Measurements from ENCODE around the gene CRK.

The CRK gene

GRCh38 chr17:1495265-1495989 lies 39.4 kb upstream of the CRK start:
- Histone ChIP-seq H3K36me3 (peaks cover 0 to 31% (median 14%) of the 10 kb centered on the region in 11 experiments; a peak in 11 of 22 replicates), H3K27ac (no peak overlapping the region), H3K9ac (no peak overlapping the region), H3K4me3 (no peak overlapping the region), H3K4me1 (peaks cover 45 to 54% (median 51%) of the 10 kb centered on the region in 10 experiments), H3K4me2 (no peak overlapping the region), H3K9me3 (replicated peaks in 1 of 11) (no peaks in the 10 kb centered on the region), H3K27me3 (peaks cover 15 to 37% (median 31%) of the 10 kb centered on the region in 11 experiments; a peak in 21 of 22 replicates), H4K20me1 (peaks cover 0 to 51% (median 30%) of the 10 kb centered on the region in 11 experiments; a peak in 17 of 22 replicates)
- no peak for TF ChIP-seq Cebpa-rat (IDR thresholded peaks at IDR 0.05)

DNA sequence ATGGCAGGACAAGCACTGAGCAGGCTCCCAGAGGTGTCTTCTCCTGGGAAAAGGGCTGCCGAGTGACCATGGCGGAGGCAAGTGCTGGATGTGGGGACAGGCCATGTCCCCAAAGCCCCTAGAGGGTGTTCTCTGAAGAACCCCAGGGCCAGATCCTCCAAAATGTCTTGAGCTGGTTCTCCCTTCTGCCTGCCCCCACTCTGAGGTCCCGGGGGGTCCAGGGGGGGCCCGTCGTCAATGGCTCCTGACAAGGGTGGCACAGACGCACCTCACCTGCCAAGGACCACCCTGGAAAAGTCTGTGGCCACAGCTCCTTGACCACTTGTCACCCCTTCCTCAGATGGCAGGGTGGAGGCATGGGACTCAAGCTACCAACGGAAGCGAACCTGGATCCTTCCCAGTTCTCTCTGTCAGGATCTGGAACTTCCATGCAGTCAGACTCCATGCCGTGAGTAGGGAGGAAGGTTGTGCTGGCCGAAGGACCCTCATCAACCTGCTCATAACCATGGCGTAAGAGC lies 38.8 kb upstream of the CRK start:
- H4K20me1 ChIP-seq = peaks cover 0 to 51% (median 34%) of the 10 kb centered on the region in 11 experiments; a peak in 17 of 22 replicates
- H3K4me1 ChIP-seq = peaks cover 52 to 60% (median 58%) of the 10 kb centered on the region in 10 experiments
- peaks cover 15 to 37% (median 31%) of the 10 kb centered on the region in 11 experiments; a peak in 21 of 22 replicates for H3K27me3 ChIP-seq
- H3K4me2 ChIP-seq = 0 out of 22 replicates have a peak overlapping the region, but pooled peaks of 1 of the 11 experiments have one; percentile 98
- H3K9ac ChIP-seq = no peak overlapping the region
- TF ChIP-seq Cebpa-rat (IDR thresholded peaks at IDR 0.05) = no peak
- peaks cover 0 to 31% (median 14%) of the 10 kb centered on the region in 11 experiments; a peak in 11 of 22 replicates for H3K36me3 ChIP-seq
- H3K27ac ChIP-seq = no peak overlapping the region
- H3K4me3 ChIP-seq = no peak overlapping the region
- no peaks in the 10 kb centered on the region for H3K9me3 ChIP-seq (replicated peaks in 1 of 11)

GRCh38 chr17:1494203-1494602 lies 38.2 kb upstream of the CRK start:
- Histone ChIP-seq H4K20me1 (peaks cover 0 to 53% (median 35%) of the 10 kb centered on the region in 11 experiments; a peak in 18 of 22 replicates), H3K27me3 (peaks cover 15 to 34% (median 30%) of the 10 kb centered on the region in 11 experiments; a peak in 21 of 22 replicates), H3K36me3 (peaks cover 0 to 31% (median 14%) of the 10 kb centered on the region in 11 experiments; a peak in 11 of 22 replicates), H3K4me1 (peaks cover 57 to 66% (median 61%) of the 10 kb centered on the region in 10 experiments), H3K4me2 (peak overlapping the region; percentile 94 to 99 (median 99); a peak in 18 of 22 replicates), H3K9ac (no peak overlapping the region), H3K27ac (no peak overlapping the region), H3K9me3 (replicated peaks in 1 of 11) (no peaks in the 10 kb centered on the region), H3K4me3 (no peak overlapping the region)
- no peak for TF ChIP-seq Cebpa-rat (IDR thresholded peaks at IDR 0.05)

DNA sequence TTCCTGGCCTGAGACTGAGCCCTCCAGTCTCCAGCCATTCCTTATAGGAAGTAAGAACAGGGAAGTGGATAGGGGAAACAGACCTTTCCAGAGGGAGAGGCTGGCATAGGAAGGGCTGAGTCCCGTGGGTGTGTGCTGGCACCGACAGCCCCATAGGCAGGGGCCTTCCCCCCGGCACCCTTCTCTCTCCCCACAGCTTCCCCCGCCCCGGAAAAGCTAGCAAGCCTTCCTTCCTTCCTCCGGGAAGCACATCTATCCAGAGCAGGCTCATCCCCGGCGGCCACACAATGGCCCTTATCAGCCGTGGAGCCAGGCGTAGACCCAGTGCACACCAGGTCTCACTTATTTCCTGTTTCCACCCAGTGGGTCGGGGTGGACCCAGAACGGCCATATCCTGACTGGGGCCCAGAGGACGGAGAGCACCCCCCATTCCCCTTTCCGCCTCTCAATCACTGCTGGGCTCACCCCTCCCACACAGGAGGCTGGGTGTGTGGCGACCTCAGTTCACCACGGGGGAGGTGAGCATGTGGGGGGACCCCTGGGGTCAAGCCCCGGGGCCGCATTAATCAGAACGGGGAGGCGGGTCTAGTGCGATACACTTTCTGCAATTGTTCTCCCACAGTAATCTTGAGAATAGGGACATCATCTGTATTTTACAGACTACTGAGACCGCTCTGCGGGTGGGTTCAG lies 37.4 kb upstream of the CRK start:
- Histone ChIP-seq H3K4me3 (peak overlapping the region in 8 of 10 experiments; percentile 3 to 27 (median 8); a peak in 2 of 20 replicates), H4K20me1 (peaks cover 0 to 60% (median 43%) of the 10 kb centered on the region in 11 experiments; a peak in 19 of 22 replicates), H3K36me3 (peaks cover 0 to 31% (median 14%) of the 10 kb centered on the region in 11 experiments; a peak in 11 of 22 replicates), H3K27me3 (peaks cover 9 to 31% (median 23%) of the 10 kb centered on the region in 11 experiments; a peak in 21 of 22 replicates), H3K27ac (peak overlapping the region in 4 of 11 experiments; percentile 13 to 38 (median 19); a peak in 4 of 22 replicates), H3K9ac (peak overlapping the region in 6 of 11 experiments; percentile 16 to 37 (median 23); a peak in 8 of 22 replicates), H3K4me2 (peak overlapping the region; percentile 94 to 99 (median 99)), H3K4me1 (peaks cover 58 to 66% (median 63%) of the 10 kb centered on the region in 10 experiments), H3K9me3 (replicated peaks in 1 of 11) (no peaks in the 10 kb centered on the region)
- no peak for TF ChIP-seq Cebpa-rat (IDR thresholded peaks at IDR 0.05)

- H4K20me1 ChIP-seq = peaks cover 0 to 55% (median 40%) of the 10 kb centered on the region in 11 experiments; a peak in 18 of 22 replicates
- peak within 1 kb of the TSS; percentile 68 to 85 (median 74) for H3K4me3 ChIP-seq
- H3K27me3 ChIP-seq = peaks cover 0 to 22% (median 14%) of the 10 kb centered on the region in 11 experiments; a peak in 15 of 22 replicates
- H3K4me1 ChIP-seq = peaks cover 51 to 66% (median 62%) of the 10 kb centered on the region in 10 experiments
- H3K4me2 ChIP-seq = peak within 1 kb of the TSS; percentile 94 to 99 (median 99)
- H3K9me3 ChIP-seq (replicated peaks in 1 of 11) = no peaks in the 10 kb centered on the region
- peak within 1 kb of the TSS in 10 of 11 experiments; percentile 62 to 81 (median 70); a peak in 19 of 22 replicates for H3K27ac ChIP-seq
- TF ChIP-seq Cebpa-rat (IDR thresholded peaks at IDR 0.05) = no peak
- peaks cover 0 to 30% (median 14%) of the 10 kb centered on the region in 11 experiments; a peak in 11 of 22 replicates for H3K36me3 ChIP-seq
- peak within 1 kb of the TSS; percentile 73 to 83 (median 80) for H3K9ac ChIP-seq
Observed at GRCh38 chr17:1492249-1493206, 36.5 kb upstream of the CRK start, which contains the start of gene MYO1C. Gene MYO1C, minus strand, starts transcription at chr17:1492686. Its CDS starts 199 bp downstream, at chr17:1492487.

DNA sequence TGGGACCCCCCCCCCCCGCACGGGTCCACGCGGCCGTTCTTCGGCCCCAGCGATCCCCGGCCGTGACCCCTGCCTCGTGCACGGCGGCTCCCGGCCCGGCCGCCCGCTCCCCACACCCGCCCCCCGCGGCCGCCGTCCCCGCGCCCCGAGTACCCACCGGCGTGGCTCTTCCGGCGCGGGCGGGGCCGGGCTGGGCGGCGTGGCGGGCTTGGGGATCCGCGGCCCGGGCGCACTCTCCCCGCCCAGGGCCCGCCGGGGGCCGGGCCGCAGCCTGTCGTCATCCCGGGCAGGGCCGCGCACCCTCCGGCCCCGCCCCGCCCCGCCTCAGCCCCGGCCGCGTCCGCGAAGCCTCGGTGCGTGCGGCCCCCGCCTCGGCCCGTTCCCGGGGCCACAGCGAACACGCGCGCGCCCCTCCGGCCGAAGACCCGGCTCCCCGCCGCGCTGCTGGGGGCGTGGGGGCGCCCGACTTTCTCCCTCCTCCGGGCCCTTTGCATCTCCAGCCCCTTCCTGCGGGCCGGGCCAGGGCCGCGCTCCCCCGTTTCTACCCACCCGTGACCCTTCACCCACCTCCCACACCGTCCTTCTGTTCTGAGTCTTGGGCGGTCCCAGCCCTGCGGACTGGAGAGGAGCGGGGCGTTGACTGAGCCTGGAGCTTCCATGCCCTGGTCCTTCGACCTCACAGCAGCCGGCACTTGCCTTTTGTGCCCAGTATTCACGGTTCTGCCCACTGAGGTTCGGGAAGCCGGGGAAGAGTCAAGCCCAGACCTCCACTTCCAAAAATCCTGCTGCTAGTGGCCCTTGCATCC lies 35.6 kb upstream of the CRK start:
- H3K4me1 ChIP-seq = peaks cover 59 to 70% (median 67%) of the 10 kb centered on the region in 10 experiments

More for the DNA sequence above, 35.6 kb upstream of the CRK start:
- peaks cover 0 to 58% (median 34%) of the 10 kb centered on the region in 11 experiments; a peak in 18 of 22 replicates for H4K20me1 ChIP-seq
- peaks cover 0 to 19% (median 11%) of the 10 kb centered on the region in 11 experiments; a peak in 13 of 22 replicates for H3K27me3 ChIP-seq
- no peaks in the 10 kb centered on the region for H3K9me3 ChIP-seq (replicated peaks in 1 of 11)
- TF ChIP-seq Cebpa-rat (IDR thresholded peaks at IDR 0.05) = no peak
- peak overlapping the region; percentile 73 to 83 (median 80) for H3K9ac ChIP-seq
- peak overlapping the region; percentile 94 to 99 (median 99) for H3K4me2 ChIP-seq
- peak overlapping the region; percentile 68 to 85 (median 74) for H3K4me3 ChIP-seq
- H3K27ac ChIP-seq = peak overlapping the region; percentile 50 to 81 (median 70); a peak in 21 of 22 replicates
- peaks cover 0 to 21% (median 13%) of the 10 kb centered on the region in 11 experiments; a peak in 11 of 22 replicates for H3K36me3 ChIP-seq
